GM23338 (cell line): ENCODE data around the gene HOXB6.

ENCODE experiments used
- CREB1 ChIP-seq: fragments of 250-450 bp; sonication (Bioruptor Pico); IDR thresholded peaks from 2 replicates; pipeline ENCODE4 v1.5.0; 2020; ENCODE audit warnings: low read depth, mild to moderate bottlenecking, moderate library complexity
- EZH2phosphoT487 ChIP-seq: fragments of 200-600 bp; sonication (generic); IDR thresholded peaks from one replicate; pipeline ENCODE4 v1.8.1; 2018; ENCODE audit warnings: antibody characterized with exemption; ENCODE audit not compliant: unreplicated experiment

DNA sequence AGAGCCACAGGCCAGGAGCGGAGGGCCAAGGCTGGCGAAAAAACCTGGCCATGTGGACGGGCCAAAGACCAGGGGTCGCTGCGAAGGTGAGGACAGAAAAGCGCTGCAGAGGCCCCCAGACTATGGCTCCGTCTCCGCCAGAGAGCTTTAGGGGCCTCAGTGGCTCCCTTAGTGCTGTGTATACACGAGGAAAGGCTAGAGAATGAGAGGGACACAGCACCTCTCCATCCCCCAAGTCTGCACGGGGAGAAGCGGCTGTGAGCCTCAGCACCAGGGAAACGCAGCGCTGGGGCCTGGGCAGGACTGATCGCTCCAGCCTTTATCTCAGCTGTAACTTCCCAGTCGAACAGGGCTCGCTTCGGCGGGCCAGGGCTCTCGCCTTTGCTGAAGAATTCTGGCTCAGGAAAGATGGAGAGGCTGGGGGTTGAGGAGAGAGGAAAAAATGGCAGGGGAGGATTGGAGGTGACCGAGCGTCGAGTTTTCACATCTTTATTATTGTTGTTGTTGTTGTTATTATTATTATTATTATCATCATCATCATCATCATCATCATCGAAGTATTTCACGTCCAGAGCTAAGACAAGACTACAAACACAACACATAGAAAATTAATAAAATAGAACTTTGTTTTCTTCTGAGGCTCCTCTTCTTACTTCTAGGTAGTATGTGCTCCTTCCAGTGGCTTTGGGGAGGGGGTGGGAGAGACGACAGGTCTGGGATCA is 9.3 kb downstream of the HOXB6 start:
- TF ChIP-seq EZH2phosphoT487: peak; percentile 13
- TF ChIP-seq CREB1 (CRISPR knock-in tag): no peak
